GM10847 (cell line): ENCODE results near the gene DYNLRB1.

Source experiments
- POLR2A ChIP-seq: IDR thresholded peaks from 2 replicates; pipeline ENCODE4 v1.6.1; 2011; ENCODE audit not compliant: insufficient read length; ENCODE audit errors: extremely low read depth

Gene DYNLRB1

GRCh38 chr20:34544109-34544796, 28.0 kb downstream of the DYNLRB1 start:
- TF ChIP-seq POLR2A, result no peak

GRCh38 chr20:34546751-34547181, 30.5 kb downstream of the DYNLRB1 start:
- TF ChIP-seq POLR2A, result no peak

GRCh38 chr20:34547844-34548613, 31.8 kb downstream of the DYNLRB1 start:
- TF ChIP-seq POLR2A, result no peak

GRCh38 chr20:34549291-34549928, 33.2 kb downstream of the DYNLRB1 start:
- TF ChIP-seq POLR2A, result no peak

- no peak for TF ChIP-seq POLR2A
Measured at GRCh38 chr20:34549929-34550305, 33.7 kb downstream of the DYNLRB1 start.

GRCh38 chr20:34552569-34552968, 36.3 kb downstream of the DYNLRB1 start:
- no peak for TF ChIP-seq POLR2A

- TF ChIP-seq POLR2A, result no peak
Measured at GRCh38 chr20:34553366-34553867, 37.2 kb downstream of the DYNLRB1 start.

GRCh38 chr20:34557936-34558319, 41.7 kb downstream of the DYNLRB1 start:
- no peak for TF ChIP-seq POLR2A

GRCh38 chr20:34558320-34559218, 42.3 kb downstream of the DYNLRB1 start, which contains the start of gene MAP1LC3A:
TSS of gene MAP1LC3A (plus strand) at chr20:34558718. CDS start at chr20:34558869, 151 bp downstream.
- TF ChIP-seq POLR2A, result no peak

- TF ChIP-seq POLR2A, result no peak
Measured at GRCh38 chr20:34559311-34560140, 43.3 kb downstream of the DYNLRB1 start.

GRCh38 chr20:34560141-34560523, 43.9 kb downstream of the DYNLRB1 start:
- no peak for TF ChIP-seq POLR2A

GRCh38 chr20:34560614-34561013, 44.4 kb downstream of the DYNLRB1 start:
- TF ChIP-seq POLR2A, result no peak

GRCh38 chr20:34561661-34562060, 45.4 kb downstream of the DYNLRB1 start:
- TF ChIP-seq POLR2A, result no peak

GRCh38 chr20:34562641-34563040, 46.4 kb downstream of the DYNLRB1 start:
- no peak for TF ChIP-seq POLR2A

GRCh38 chr20:34564833-34565232, 48.6 kb downstream of the DYNLRB1 start:
- TF ChIP-seq POLR2A, result no peak
